Kidney glomerular epithelial cell (primary cell): Measurements from ENCODE around the gene PLET1.
A peak's percentile ranks its signal among the peaks of the same experiment; 100 is the strongest.

Source experiments
- DNase-seq: peaks from one replicate; lab custom pipeline; 2025; lab: John Stamatoyannopoulos, UW

Gene PLET1

DNA sequence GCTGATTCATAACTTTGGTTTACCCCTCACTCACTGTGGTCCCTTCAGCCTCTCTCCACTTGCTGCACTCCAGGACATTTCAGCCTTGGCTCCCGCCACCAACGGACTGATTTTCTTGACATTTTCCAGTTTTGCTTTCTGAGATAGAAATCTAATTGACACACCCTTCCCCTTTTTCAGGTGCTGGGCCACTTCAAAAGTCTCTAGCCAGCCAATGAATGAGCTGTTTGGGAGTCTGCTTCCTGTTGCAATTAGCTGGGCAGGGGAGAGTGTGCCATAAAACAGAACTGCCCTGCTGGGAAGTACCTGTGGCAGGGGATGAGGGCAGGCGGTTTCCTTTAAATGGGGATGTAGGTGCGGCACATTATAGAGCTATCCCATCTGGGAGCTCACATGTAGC lies 21.1 kb upstream of the PLET1 start:
- DNase-seq = no peak

DNA sequence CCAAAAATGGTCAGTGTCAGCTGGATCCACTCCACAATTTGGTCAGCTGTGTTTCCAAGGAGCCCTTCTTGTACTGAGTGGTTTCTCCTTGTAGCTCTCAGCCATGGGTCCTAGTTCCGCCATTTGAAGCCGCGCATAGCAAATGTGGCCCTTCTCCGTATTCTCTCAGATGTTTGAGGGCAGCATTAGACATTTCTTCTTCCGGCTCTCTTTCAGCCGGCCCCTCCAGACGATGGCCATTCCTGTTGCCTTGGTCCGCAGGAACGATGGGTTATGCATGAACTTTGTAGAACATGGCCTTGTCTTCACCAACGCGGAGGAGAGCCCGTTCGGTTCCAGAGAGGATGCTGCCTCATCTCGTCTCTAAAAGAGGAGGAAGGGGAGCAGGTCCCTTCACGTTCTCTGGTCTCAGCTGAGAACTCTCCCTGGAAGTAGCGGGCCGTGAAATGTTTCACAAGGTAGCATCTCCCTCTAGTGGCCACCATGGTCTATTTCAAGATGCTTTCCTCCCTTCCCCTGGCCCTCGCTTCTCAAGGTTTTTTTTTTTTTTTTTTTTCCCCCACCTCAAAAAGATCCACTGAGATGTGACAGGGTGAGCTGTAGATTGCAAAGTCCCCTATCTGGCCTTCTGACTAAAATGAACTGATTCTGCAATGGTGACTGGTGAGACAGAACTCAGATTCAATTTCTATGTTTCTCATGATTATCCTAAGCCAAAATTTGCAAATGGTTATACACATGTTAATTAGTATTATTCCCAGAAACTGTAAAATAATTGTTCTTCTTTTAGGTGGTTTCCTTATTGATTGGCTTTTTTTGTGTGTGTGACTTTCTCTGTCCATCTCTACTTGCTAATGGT lies 19.8 kb upstream of the PLET1 start:
- peak; percentile 53 for DNase-seq

DNA sequence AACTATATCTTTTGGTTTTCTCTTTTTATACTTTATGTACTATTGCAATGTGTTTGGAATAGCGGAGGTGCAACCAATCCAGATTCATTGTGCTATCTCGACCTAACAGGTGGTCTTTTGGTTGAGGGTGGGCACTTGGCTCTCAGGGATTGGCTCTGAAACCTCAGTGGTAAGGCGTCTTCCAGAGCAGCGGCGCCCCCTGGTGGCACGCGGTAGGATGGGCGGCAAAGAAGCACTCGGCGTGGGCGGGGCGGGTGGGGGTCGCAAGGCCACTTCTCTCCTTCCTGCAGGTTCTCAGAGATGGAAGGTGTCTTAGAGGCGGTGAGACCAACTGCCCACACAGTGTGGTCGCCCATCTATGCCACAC lies 19.2 kb upstream of the PLET1 start:
- peak; percentile 24 for DNase-seq

DNA sequence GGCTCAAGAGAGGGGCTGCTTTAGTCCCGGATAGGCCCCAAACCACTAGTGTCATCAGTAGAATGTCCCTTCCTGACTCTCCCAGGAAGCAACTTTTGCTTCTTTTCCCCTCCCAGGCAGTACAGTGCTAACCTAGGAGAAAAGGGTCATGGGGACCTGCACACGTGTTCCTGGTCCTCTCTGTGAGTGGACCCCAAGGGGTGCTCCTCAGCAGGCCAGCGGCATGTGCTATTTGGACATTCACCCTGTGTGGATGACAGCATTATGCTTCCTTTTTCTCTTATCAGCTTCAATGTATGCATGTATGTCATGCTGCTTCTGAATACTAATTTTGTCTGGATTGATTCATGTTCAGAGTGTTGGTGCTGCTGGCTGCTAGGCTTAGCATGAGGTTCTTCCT lies 18.1 kb upstream of the PLET1 start:
- no peak for DNase-seq

DNA sequence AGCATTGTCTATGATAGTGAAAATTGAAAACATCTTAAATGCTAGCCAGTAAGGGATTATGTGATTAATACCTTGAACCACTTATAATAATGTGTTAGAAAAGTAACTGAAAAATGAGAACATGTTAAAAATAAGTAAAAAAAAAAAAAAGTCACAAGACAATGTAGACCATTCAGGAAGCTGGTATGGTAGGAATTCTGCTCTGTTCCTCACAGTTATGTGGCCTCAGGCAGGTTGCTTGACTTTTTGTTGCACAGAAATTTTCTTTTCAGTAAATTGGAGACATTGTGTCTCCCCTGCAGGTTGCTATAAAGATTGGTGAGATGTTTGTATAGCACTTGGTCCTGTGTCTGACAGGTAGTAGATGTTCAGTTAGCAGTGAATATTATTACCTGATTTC lies 17.3 kb upstream of the PLET1 start:
- DNase-seq = no peak

DNA sequence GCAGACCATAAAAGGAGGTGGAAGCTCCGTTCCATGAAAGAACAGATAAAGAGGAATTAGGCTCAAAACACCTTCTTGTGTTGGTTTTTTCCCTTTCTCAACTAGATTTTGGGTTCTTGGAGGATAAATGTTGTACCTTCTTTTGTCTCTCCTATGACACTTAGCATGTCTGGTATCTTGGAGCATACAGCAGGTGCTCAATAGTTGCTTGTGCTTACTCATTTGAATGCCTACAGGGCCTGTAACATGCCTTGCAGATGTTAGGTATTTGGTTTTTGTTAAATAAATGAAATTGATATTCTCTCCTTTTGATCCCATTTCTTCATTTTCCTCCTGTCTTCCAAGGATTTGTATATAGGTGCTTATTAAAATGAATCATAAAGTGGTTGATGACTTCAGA lies 16.4 kb upstream of the PLET1 start:
- DNase-seq = no peak

DNA sequence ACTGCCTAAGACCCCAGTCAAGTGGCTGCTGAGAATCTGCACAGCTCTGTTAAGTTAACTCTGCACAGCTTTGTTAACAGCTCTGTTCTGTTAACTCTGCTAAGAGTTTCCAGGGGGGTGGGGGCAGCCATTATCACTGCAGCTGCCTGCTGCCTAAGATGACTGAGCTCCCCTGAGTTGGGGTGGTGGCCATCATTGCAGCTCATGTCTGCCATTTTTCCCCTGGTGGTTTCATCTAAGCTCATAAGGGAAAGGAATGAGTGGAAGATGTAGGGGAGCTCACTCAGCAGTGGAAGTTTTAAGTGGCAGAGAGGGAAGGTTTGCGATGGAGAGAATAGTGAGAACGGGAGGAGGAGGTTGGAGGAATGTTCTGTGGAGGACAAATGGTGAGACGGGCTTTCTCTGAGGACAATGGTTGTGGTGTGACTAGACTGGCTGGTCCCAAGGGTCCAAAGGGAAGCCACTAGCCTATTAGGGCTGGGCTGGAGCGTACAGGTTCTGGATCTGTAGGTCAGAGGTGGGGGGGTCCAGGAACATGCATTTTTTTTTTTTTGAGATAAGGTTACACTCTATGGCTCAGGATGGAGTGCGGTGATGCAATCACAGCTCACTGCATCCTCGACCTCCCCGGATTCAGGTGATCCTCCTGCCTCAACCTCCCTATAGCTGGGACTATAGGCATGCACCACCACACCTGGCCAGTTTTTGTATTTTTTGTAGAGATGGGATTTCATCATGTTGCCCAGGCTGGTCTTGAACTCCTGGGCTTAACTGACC lies 13.5 kb upstream of the PLET1 start:
- no peak for DNase-seq

DNA sequence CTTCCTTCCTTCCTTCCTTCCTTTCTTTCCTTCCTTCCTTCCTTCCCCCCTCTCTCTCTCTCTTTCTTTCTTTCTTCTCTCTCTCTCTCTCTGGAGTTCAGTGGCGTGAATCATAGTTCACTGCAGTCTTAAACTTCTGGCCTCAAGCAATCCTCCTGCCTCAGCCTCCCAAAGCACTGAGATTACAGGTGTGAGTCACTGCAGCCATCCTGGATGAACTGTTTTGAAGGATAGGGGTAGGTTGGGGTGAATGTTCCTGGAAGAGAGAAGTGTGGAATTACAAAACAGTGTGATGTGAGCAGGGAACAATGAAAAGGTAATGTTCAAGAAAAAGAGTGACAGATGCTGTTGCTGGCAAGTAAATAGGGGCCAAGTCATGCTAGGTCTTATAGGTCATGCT lies 12.4 kb upstream of the PLET1 start:
- DNase-seq = no peak

DNA sequence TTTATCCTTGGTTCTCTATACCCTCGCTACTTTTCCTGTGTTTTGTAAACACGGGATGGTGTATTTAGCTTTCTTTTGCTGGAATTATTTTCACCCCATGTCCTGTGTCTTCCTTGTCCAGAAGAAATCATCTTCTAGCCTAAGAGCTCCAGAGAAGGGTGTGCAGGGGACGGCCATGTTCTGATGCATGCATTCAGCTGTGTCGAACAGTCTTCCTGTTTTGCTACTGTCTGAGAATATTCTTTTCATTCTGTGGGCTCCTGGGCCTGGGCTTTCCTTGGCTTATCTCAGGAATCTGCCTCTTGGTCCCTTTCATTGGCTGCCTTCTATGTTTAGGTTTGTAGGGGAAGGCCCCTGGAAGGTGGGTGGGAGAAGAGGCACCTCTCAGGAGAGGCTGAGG lies 10.6 kb upstream of the PLET1 start:
- DNase-seq = no peak

DNA sequence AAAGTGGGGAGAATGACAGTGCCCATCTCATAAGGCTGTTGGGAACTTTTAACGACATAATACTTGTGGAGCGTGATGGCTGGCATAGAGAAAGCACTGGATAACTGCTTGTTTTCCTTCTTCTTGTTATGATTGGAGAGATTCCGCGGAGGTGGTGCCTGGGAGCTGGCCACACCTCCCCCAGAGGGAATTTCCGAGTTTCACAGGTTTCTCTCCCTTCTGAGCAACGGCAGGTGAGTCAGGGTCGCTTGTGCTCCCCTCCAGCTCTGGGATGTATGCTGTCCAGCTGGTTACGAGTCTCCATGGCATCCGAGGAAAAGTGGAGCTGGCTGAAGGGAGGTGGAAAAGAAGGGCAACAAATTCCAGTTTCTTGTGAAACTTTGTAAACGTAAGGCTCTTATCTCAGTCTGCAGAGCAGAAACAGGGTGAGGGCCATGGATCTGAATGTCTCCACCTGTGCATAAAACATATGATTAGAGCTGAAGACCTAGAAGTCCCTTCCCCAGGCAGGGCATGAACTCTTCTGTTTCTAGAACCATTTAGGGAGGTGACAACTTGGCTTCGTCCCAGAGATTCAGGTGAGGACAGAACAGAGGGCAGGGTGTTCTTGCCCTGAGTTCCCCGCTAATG lies 10.0 kb upstream of the PLET1 start:
- peak; percentile 22 for DNase-seq

DNA sequence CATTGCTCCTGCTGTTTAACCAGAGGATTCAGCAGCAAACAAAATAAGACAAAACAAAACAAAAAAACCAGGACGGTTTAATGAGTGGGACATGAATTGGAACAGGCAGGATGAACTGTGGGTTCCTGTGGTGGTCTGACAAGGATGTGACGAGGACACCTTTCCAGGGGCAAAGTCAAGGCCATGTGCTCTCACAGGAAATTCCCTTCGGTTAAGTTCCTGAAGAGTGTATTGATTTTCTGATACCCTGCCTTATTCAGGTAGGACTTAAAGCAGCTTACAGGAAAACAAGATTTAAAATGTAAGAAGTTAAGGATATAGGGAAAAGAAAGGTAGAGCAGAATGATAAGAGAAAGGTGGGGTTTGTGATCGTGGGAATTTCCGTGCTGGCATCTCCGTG lies 8.5 kb upstream of the PLET1 start:
- DNase-seq = no peak

DNA sequence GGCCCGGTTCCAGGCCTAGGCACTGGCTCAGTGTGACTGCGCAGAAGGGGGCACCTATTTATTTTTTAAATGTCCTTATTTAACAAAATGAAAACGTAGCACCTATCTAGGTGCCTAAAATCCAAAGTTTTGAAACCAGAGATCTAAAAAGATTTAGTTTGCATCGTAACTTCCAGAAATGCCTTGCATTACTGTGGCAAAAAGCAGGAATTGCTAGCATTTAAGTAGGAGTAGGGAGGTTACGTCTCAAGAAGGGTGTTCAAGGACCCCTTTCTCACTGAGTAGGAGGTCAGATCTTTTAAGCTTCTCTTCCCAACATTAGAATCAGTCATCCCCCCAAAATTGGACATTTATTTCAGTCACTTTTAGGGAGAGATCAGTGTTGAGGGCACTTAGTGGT lies 7.7 kb upstream of the PLET1 start:
- DNase-seq = no peak

DNA sequence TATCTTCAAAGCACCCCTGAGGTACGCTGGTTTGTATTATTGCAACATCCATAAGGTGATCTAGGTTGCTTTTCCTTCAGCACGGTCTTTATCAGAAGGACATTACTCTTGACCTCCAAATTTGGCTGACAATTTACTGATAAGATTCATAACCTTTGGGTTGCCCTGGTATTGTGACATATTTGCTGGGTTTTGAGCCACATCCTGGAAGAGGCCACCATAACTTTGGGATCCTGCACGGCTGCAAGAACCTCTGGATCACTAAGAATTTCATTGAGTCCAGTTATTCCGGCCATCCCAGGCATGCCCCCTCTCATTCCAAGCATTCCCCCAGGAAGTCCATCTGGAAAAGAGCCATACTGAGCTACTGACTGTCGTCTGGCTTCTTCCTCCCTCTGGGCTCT lies 6.5 kb upstream of the PLET1 start:
- DNase-seq = no peak

DNA sequence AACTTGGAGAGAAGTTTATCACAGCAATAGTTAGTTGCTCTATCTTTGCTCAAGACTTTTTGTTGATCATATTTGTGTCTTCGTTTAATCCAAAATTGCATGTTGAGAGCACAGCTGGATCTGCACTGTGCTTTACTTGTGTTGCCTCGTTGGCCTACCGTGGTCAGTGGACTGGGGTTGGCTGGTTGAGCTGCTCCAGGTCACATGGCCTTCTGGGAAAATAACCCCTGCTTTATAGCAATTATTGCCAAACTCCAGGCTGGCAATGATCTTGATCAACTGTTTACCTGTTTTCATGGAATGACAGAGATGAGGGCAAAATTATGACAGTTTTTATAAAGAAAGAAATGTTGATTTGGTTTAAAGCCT lies 5.7 kb upstream of the PLET1 start:
- no peak for DNase-seq

DNA sequence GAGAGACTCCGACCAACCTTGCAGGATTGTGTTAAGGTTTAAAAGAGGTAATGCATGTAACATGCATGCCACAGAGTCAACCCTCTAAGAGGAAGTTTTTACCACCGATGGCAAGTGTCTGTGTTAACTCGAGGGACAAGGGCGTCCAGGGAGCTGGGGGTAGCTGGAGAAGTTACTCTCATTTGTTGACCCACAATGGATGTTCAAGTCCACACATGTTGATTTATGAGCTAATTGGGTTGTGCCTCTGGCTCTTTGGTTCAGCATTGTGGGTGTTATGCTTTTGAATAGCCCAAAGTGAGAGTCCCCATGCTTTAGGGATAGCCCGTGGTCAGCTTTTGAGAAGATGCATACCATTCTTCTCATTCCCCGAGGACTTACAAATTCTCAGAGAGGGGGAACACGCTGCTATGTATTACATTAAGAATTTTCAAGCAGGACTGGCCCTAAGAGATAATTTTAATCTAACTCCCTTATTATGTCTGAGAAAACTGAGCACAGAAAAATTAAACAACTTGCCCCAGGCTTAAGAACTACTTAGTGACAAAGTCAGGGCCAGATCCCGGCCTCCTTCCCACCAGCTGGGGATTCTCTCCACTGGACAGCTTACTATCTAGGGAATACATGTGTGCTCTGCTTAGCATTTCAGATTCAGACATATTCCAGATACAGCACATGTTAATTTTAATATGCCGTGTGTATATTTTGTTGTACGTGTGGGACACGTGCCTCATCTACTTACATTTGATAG lies 5.2 kb upstream of the PLET1 start:
- DNase-seq = no peak

DNA sequence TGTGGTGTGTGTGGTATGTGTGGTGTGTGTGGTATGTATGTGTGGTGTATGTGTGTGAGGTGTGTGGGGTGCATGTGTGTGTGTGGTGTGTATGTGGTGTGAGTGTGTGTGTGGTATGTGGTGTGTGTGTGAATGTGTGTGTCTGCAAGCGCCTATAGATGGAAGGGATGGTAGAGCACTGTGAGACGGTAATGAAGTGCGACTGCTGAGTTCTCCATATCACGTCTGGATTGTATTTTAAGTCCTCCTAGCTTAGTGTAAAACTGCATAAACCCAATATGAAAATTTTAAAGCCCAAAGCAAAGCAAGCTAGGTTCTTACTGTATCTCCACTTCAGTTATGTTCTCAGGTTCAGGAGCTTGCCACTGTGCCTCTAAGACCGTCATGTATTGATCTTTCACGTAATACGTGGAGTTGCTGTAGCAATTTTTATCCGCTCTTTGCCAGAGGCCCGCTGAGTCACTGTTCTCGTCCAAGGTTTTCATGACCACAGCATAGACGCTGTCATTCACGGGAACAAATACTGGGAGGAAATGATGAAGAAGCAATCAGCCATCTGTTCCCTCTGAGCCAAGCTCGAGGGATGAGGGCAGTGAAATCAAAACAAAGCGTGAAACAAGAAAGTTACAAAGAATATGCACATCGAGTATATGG lies 5.5 kb downstream of the PLET1 start:
- DNase-seq = no peak

DNA sequence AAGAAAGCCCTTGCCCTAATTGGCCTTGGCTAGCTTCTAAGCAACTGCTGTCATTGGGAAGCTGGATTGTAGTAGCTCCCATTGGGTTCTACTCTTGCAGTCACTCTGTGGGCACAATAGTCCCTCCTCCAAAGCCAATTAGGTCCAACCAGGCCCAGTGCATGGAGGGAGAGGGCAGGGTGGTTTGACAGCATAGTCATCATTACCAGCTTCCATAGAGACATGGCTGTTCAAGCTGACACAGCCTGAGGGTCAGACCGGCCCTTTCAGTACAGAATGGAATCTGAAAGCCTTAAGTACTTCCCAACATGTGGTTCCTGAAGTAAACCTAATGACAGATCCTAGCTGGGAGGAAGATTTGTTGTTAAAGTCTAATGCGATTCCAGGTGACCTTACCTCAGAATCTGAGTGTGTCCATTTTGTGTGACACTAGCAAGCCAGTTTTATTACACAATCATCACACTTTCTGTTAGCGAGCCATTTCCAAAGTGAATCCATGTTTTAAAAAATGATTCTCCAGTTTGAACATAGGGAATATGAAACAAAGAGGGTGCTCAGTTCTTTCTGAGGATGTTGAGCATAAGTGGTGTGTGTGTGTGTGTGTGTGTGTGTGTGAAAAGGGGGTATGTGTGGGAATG lies 6.9 kb downstream of the PLET1 start:
- DNase-seq = no peak

DNA sequence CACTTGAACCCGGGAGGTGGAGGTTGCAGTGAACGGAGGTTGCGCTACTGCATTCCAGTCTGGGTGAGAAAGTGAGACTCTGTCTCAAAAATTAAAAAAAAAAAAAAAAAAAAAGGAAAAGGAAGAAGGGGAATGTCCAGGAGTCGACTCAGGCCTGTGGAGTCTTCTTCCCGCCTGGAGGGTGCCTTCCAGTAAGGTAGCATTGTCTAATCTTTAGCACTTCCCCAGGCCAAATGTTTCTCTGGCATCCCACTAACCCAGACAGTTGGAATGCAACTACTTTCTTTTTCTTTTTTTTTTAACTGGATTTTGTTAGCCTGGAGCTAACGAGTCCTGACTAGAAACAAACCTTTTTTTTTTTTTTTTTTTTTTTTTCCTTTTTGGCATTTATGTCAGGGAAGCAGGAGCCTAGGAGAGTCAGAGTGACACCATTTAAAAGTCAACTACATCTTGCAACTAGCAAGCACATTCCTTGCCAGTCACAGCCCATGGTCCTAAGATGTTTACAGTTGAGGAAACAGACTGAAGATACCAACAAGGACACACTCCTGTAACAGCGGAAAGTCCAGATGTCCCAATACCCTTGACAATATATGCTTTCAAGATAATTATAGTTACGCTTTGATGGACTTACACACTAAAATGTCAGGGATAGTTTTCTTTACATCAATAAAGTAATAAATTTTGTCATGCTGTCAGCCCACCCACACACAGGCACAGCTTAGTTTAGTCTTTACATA lies 10.6 kb downstream of the PLET1 start:
- DNase-seq = no peak

DNA sequence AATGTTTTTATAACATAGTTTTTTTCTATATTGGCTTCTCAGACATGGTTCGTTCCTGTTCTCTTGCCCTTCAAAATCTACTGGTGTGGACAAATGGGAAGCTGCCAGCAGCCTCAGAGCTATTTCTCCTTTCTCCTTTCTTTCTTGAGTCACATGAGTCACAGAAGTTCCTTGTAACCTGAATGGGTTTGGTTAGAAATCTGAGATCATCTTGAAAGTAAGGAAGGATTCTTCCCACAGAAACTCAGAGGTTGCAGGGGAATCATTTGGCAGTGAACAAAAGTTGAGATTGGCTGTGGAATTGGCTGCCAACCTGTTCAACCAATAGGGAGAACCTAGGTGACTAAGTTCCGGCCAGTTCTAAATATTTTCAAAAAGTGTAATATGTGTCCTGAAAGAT lies 12.5 kb downstream of the PLET1 start:
- DNase-seq = no peak

DNA sequence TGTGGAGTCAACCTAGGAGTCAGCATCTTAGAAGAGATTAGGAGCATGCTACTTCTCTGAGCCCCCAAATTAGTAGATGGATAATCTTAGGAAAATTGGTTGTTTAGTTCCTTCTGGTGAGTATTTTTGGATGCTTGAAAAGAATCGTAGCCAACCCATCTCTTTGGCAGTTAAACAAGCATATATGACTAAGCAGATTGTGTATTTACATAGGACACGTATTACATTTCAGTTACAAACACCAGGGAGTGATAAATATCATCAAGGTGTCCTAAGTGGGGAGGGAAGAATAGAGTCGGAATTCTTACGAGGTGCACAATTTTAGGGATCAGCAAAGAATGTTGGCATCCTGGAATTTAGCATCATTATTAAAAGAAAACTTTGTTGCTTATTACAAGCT lies 13.5 kb downstream of the PLET1 start:
- no peak for DNase-seq

DNA sequence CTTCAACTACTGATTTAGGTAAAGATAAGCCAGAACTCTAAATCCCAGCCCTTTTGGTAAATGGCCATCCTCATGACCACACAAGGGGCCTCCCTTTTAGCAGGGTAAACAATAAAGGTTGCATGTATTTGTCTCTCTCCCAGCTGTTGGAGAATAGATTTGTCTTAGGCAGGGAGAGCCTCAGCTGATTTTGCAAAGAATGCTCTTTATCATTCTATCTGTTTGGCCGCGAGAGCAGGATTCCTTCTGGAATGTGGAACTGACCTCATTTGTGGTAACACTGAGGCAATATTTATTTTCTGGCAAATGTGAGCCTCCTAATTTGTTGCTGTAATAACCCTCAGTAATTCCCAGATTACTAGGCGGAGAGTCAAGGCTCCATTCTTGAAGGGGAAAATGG lies 19.2 kb downstream of the PLET1 start:
- DNase-seq = no peak
